ENCODE data around the gene RPS19BP1.

GRCh38 chr22:39502109-39502788 is 30.3 kb downstream of the RPS19BP1 start, which contains the start of gene MIEF1:
- no peak for TF ChIP-seq CTCF (IDR thresholded peaks at IDR 0.05)
- no peak for TF ChIP-seq POLR2A (IDR thresholded peaks at IDR 0.05)
